Measurements from ENCODE around the gene BABAM2.

BABAM2 gene

GRCh38 chr2:28286678-28287077 lies 396.1 kb downstream of the BABAM2 start:
- no peak for TF ChIP-seq ZFP37 (tag by site-specific recombination; IDR thresholded peaks at IDR 0.05)
- no peak for TF ChIP-seq OSR2 (tag by site-specific recombination; IDR thresholded peaks at IDR 0.05)
- TF ChIP-seq KLF10 (tag by site-specific recombination; IDR thresholded peaks at IDR 0.05): no peak
- no peak for TF ChIP-seq ZNF391 (tag by site-specific recombination; IDR thresholded peaks at IDR 0.05; ENCODE audit: borderline replicate concordance, low read depth)
- TF ChIP-seq CTCF (tag by site-specific recombination; IDR thresholded peaks at IDR 0.05): no peak
- TF ChIP-seq PRDM2 (tag by site-specific recombination; IDR thresholded peaks at IDR 0.05; ENCODE audit: borderline replicate concordance): no peak
- TF ChIP-seq REPIN1 (tag by site-specific recombination; IDR thresholded peaks at IDR 0.05; ENCODE audit: low read depth): no peak
- no peaks in the 10 kb centered on the region for H3K36me3 ChIP-seq (ENCODE audit: control insufficient read depth in 2 of 2, insufficient read depth in 1 of 2, low read length in 2 of 2)
- H3K27ac ChIP-seq (ENCODE audit: extremely low read depth, low read depth, low read length): no peak overlapping the region
- H3K9me3 ChIP-seq (ENCODE audit: control insufficient read depth, insufficient read depth, low read depth, low read length): no peaks in the 10 kb centered on the region
- no peak overlapping the region for H3K4me3 ChIP-seq (ENCODE audit: low read depth, low read length)
- no peaks in the 10 kb centered on the region for H3K4me1 ChIP-seq (ENCODE audit: control insufficient read depth, insufficient read depth, low read length)
- ChIA-PET POLR2A (no interaction called here), CTCF (interaction anchor here (0.6 to 0.8 kb wide), 3 partner anchors 15 to 291 kb away, joined by 3 to 5 read pairs (median 4); no protein-coding TSS in a partner anchor)

- TF ChIP-seq ZNF133 (tag by site-specific recombination; IDR thresholded peaks at IDR 0.05) (no peak), ZNF449 (tag by site-specific recombination; IDR thresholded peaks at IDR 0.05) (no peak), ZNF621 (tag by site-specific recombination; IDR thresholded peaks at IDR 0.05) (no peak)
- ChIA-PET POLR2A (no interaction called here), CTCF (interaction anchor here (0.7 to 0.8 kb wide), 2 partner anchors 15 to 109 kb away, joined by 4 to 5 read pairs; no protein-coding TSS in a partner anchor)
- Histone ChIP-seq H3K4me3 (ENCODE audit: low read depth, low read length) (no peak overlapping the region), H3K4me1 (ENCODE audit: control insufficient read depth, insufficient read depth, low read length) (no peaks in the 10 kb centered on the region), H3K27ac (ENCODE audit: extremely low read depth, low read depth, low read length) (no peak overlapping the region), H3K9me3 (ENCODE audit: control insufficient read depth, insufficient read depth, low read depth, low read length) (no peaks in the 10 kb centered on the region), H3K36me3 (ENCODE audit: control insufficient read depth in 2 of 2, insufficient read depth in 1 of 2, low read length in 2 of 2) (no peaks in the 10 kb centered on the region)
Measured at GRCh38 chr2:28287256-28287915, 396.9 kb downstream of the BABAM2 start.

GRCh38 chr2:28288620-28289019 lies 398.1 kb downstream of the BABAM2 start:
- H3K9me3 ChIP-seq (ENCODE audit: control insufficient read depth, insufficient read depth, low read depth, low read length): no peaks in the 10 kb centered on the region
- POLR2A ChIA-PET: no interaction called here
- no peaks in the 10 kb centered on the region for H3K36me3 ChIP-seq (ENCODE audit: control insufficient read depth in 2 of 2, insufficient read depth in 1 of 2, low read length in 2 of 2)
- no peak overlapping the region for H3K27ac ChIP-seq (ENCODE audit: extremely low read depth, low read depth, low read length)
- no peak overlapping the region for H3K4me3 ChIP-seq (ENCODE audit: low read depth, low read length)
- CTCF ChIA-PET: no interaction called here
- TF ChIP-seq SP2 (tag by site-specific recombination; IDR thresholded peaks at IDR 0.05) (no peak), ZNF580 (tag by site-specific recombination; IDR thresholded peaks at IDR 0.05) (no peak), ZNF341 (tag by site-specific recombination; IDR thresholded peaks at IDR 0.05; ENCODE audit: low read depth) (no peak), ZNF704 (tag by site-specific recombination; IDR thresholded peaks at IDR 0.05) (no peak), ZNF776 (tag by site-specific recombination; IDR thresholded peaks at IDR 0.05; ENCODE audit: borderline replicate concordance) (no peak), SP3 (tag by site-specific recombination; IDR thresholded peaks at IDR 0.05) (no peak), ZIC2 (tag by site-specific recombination; IDR thresholded peaks at IDR 0.05) (no peak), KLF10 (tag by site-specific recombination; IDR thresholded peaks at IDR 0.05) (no peak), BCL11A (tag by site-specific recombination; IDR thresholded peaks at IDR 0.05; ENCODE audit: low read depth) (no peak), ZBTB8A (tag by site-specific recombination; IDR thresholded peaks at IDR 0.05) (no peak), YY2 (tag by site-specific recombination; IDR thresholded peaks at IDR 0.05) (no peak), TCF7L2 (IDR thresholded peaks at IDR 0.05; ENCODE audit: borderline replicate concordance, low read depth, low read length) (no peak)
- no peaks in the 10 kb centered on the region for H3K4me1 ChIP-seq (ENCODE audit: control insufficient read depth, insufficient read depth, low read length)
